Spleen (tissue), 7 donors: Measurements from ENCODE around the gene PFDN6.

ENCODE experiments used
- POLR2A ChIP-seq, 3 donors: fragments of 450-650 bp; IDR thresholded peaks; one replicate each; pipeline ENCODE4 v1.5.1; 2017; ENCODE audit warnings: antibody characterized with exemption in 3 of 3, mild to moderate bottlenecking in 1 of 3
- TF ChIP-seq, protein P1 (sequence below), 11 experiments: fragments of 200-600 bp in 7 of 11; fragments of 450-650 bp in 4 of 11; sonication (generic) in 4 of 11; IDR thresholded peaks in 8 of 11; conservative IDR thresholded peaks in 3 of 11; 1 replicate in 7 of 11; 2 replicates in 4 of 11; pipeline versions ENCODE4 v1.4.0 to v1.8.0; 2016 to 2021; ENCODE audit warnings: antibody characterized with exemption in 11 of 11, inconsistent platforms in 4 of 11, mild to moderate bottlenecking in 1 of 11
- donor health status: DM: no; HTN: no; CAD: no; lungs with moderate emphysema.
- donor health status: DM: no; HTN: no; CAD: no.
- donor health status: DM: no; HTN: no; CAD: no.

DNA sequence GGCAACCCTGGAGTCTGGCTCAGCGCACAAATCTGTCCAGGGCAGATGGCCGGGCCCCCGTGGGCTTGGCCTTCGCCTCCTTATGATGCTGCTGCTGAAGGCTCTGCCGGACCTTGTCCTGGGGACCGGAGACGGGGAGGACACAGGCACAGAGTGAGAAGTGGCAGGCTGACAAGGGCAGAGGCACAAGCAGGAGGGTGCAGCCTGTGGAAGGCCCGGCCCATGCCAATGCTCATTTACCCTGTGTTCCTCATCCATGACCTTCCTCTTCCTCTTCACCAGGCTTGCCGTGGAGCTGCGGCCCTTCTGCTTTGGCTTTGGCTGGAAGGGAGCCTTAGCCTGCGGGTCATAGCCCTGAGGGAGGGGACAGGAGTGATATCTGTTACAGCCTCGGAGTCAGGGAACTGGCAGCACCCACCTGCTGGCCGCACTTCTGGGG lies 10.1 kb upstream of the PFDN6 start:
- TF ChIP-seq POLR2A (IDR thresholded peaks at IDR 0.05) = no peak
- TF ChIP-seq, protein P1, sequence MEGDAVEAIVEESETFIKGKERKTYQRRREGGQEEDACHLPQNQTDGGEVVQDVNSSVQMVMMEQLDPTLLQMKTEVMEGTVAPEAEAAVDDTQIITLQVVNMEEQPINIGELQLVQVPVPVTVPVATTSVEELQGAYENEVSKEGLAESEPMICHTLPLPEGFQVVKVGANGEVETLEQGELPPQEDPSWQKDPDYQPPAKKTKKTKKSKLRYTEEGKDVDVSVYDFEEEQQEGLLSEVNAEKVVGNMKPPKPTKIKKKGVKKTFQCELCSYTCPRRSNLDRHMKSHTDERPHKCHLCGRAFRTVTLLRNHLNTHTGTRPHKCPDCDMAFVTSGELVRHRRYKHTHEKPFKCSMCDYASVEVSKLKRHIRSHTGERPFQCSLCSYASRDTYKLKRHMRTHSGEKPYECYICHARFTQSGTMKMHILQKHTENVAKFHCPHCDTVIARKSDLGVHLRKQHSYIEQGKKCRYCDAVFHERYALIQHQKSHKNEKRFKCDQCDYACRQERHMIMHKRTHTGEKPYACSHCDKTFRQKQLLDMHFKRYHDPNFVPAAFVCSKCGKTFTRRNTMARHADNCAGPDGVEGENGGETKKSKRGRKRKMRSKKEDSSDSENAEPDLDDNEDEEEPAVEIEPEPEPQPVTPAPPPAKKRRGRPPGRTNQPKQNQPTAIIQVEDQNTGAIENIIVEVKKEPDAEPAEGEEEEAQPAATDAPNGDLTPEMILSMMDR (IDR thresholded peaks at IDR 0.05 in 8 of 11, conservative IDR thresholded peaks at IDR 0.05 in 3 of 11) = no peak
